HG02852 (cell line): ENCODE data around the gene COG2.
A peak's percentile ranks its signal among the peaks of the same experiment; 100 is the strongest.
"Not testable (repeated sequence)": the region's sequence is repeated elsewhere in the genome, so short reads cannot be mapped to it uniquely, and the experiment has no call there.

Source experiments
- ATAC-seq: cut with Tn5 transposase; IDR thresholded peaks from one replicate; pipeline ENCODE4 v1.9.1; 2021; ENCODE audit warnings: mild to moderate bottlenecking, moderate library complexity; ENCODE audit not compliant: unreplicated experiment

COG2 gene

GRCh38 chr1:230642263-230642959, at the start of gene COG2:
TSS of gene COG2 (plus strand) at chr1:230642481. CDS start at chr1:230642607, 126 bp downstream.
- peak; percentile 93 for ATAC-seq

GRCh38 chr1:230592848-230593414, 49.4 kb upstream of the COG2 start:
- no peak for ATAC-seq

- ATAC-seq, result no peak
Observed at GRCh38 chr1:230594214-230594773, 48.0 kb upstream of the COG2 start.

- ATAC-seq, result no peak
Observed at GRCh38 chr1:230595181-230595580, 47.1 kb upstream of the COG2 start.

GRCh38 chr1:230596306-230596705, 46.0 kb upstream of the COG2 start:
- ATAC-seq, result no peak

GRCh38 chr1:230598745-230599144, 43.5 kb upstream of the COG2 start:
- no peak for ATAC-seq

GRCh38 chr1:230599926-230600656, 42.2 kb upstream of the COG2 start:
- no peak for ATAC-seq

- not testable (repeated sequence) for ATAC-seq
Observed at GRCh38 chr1:230600657-230601400, 41.5 kb upstream of the COG2 start.

GRCh38 chr1:230609208-230609607, 33.1 kb upstream of the COG2 start:
- no peak for ATAC-seq

- ATAC-seq, result no peak
Observed at GRCh38 chr1:230610589-230610988, 31.7 kb upstream of the COG2 start.

- no peak for ATAC-seq
Observed at GRCh38 chr1:230611128-230611877, 31.0 kb upstream of the COG2 start.

GRCh38 chr1:230611878-230612235, 30.4 kb upstream of the COG2 start:
- no peak for ATAC-seq

- ATAC-seq, result no peak
Observed at GRCh38 chr1:230612651-230613050, 29.6 kb upstream of the COG2 start.

GRCh38 chr1:230614121-230614520, 28.2 kb upstream of the COG2 start:
- no peak for ATAC-seq

GRCh38 chr1:230618537-230618936, 23.7 kb upstream of the COG2 start:
- no peak for ATAC-seq

- ATAC-seq, result no peak
Observed at GRCh38 chr1:230620649-230621323, 21.5 kb upstream of the COG2 start.

- no peak for ATAC-seq
Observed at GRCh38 chr1:230621324-230622030, 20.8 kb upstream of the COG2 start.

GRCh38 chr1:230622151-230622550, 20.1 kb upstream of the COG2 start:
- no peak for ATAC-seq

GRCh38 chr1:230624097-230624713, 18.1 kb upstream of the COG2 start:
- no peak for ATAC-seq
